GM12864 (cell line): ENCODE measurements around the gene PLA2G4D.

ENCODE experiments used
- DNase-seq: peaks from one replicate; pipeline ENCODE4 v3.0.0-alpha.2; 2011; ENCODE audit warnings: low read depth
- H3K4me3 ChIP-seq: 2 replicates; pipeline ENCODE4 v1.5.1; 2011; ENCODE audit warnings: mild to moderate bottlenecking, low read depth, low read length, control low read depth
- TF ChIP-seq, protein P1 (sequence below): IDR thresholded peaks from 2 replicates; pipeline ENCODE4 v1.5.1; 2011; ENCODE audit warnings: low read depth, mild to moderate bottlenecking, moderate library complexity, low read length, control low read depth, inconsistent platforms; ENCODE audit errors: missing control alignments

The PLA2G4D gene

GRCh38 chr15:42056934-42057798 lies 37.2 kb downstream of the PLA2G4D start:
- H3K4me3 ChIP-seq = no peak overlapping the region; the same call in 1 of the 2 replicates
- TF ChIP-seq, protein P1, sequence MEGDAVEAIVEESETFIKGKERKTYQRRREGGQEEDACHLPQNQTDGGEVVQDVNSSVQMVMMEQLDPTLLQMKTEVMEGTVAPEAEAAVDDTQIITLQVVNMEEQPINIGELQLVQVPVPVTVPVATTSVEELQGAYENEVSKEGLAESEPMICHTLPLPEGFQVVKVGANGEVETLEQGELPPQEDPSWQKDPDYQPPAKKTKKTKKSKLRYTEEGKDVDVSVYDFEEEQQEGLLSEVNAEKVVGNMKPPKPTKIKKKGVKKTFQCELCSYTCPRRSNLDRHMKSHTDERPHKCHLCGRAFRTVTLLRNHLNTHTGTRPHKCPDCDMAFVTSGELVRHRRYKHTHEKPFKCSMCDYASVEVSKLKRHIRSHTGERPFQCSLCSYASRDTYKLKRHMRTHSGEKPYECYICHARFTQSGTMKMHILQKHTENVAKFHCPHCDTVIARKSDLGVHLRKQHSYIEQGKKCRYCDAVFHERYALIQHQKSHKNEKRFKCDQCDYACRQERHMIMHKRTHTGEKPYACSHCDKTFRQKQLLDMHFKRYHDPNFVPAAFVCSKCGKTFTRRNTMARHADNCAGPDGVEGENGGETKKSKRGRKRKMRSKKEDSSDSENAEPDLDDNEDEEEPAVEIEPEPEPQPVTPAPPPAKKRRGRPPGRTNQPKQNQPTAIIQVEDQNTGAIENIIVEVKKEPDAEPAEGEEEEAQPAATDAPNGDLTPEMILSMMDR = peak; percentile 70
- no peak for DNase-seq

DNA sequence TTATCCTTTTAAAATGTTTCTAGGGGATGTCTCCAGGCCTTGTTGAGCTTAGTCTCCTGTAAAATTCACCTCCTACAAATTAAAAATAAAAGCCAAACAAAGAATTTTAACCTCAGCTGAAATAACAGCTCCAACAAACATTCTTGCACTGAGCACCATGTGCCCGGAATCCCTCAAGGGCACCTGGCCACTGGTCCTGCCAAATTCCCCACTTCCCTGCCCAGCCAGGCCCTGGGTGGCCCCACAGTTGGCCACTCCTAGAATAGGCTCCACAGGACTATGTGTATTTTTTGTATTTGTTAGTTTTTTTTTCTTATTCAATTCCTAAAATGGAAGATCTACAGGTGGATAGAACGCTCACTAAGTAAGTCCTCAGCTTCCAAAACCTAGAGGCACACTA lies 40.4 kb downstream of the PLA2G4D start:
- TF ChIP-seq, protein P1 = no peak
- no peak for DNase-seq
- H3K4me3 ChIP-seq = no peak overlapping the region

GRCh38 chr15:42053010-42053409 lies 41.4 kb downstream of the PLA2G4D start:
- no peak overlapping the region for H3K4me3 ChIP-seq
- DNase-seq = no peak
- TF ChIP-seq, protein P1 = no peak

GRCh38 chr15:42050484-42051255 lies 43.7 kb downstream of the PLA2G4D start:
- H3K4me3 ChIP-seq = no peak overlapping the region
- no peak for DNase-seq
- TF ChIP-seq, protein P1 = no peak

- H3K4me3 ChIP-seq = no peak overlapping the region
- TF ChIP-seq, protein P1 = no peak
- no peak for DNase-seq
These were observed 45.6 kb downstream of the PLA2G4D start for GRCh38 chr15:42048821-42049200.

DNA sequence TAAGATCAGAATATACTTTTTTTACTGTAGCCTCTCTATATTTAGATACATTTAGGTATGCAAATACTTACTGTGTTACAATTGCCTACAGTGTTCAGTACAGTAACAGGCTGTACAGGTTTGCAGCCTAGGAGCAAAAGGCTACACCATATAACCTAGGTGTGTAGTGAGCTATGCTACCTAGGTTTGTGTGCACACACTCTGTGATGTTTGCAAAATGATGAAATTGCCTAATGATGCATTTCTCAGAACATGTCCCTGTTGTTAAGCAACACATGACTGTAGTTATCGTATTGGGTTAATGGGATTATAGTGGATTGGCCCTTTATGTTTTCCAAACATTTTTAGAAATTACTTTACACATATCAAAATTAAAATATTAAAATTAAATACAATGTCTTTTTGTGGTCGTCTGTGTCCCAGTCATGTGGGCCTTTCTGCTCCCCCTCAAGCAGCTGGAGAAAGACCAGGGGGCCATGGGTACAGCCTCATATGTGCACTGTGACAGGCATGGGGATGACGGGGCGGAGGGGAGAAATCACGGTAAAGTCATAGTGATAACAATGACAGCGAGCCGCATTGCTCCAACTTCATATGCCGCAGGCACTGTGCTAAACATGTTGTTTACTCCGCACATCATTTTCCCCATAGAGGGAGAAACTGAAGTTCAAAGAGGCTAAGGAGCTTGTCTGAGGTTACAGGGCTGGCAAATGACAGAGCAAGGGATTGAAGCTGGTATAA lies 46.1 kb downstream of the PLA2G4D start:
- TF ChIP-seq, protein P1 = no peak
- no peak for DNase-seq
- H3K4me3 ChIP-seq = no peak overlapping the region
